ENCODE data around the gene AGBL4.

DNA sequence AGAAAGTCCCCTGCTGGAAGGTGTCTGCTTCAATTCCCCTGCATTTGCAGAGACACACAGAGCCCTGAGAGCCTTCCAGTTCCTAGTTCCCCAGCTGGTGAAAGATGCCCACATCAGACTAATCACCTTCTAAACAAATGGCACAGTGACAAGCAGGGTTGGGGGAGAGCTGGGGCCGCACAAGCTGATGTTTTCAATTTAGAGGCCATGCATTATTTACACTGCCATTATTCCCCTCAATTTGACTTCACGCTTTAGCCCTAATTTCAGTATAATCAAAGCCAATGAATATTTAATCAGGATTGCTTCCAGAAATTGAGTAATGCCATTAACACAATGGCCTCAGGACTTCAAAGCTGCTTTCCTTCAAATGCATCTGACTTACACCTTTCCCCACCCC, 1328.6 kb downstream of the AGBL4 start:
- no peak for TF ChIP-seq POLR2A (IDR thresholded peaks at IDR 0.05)
- TF ChIP-seq, protein P1, sequence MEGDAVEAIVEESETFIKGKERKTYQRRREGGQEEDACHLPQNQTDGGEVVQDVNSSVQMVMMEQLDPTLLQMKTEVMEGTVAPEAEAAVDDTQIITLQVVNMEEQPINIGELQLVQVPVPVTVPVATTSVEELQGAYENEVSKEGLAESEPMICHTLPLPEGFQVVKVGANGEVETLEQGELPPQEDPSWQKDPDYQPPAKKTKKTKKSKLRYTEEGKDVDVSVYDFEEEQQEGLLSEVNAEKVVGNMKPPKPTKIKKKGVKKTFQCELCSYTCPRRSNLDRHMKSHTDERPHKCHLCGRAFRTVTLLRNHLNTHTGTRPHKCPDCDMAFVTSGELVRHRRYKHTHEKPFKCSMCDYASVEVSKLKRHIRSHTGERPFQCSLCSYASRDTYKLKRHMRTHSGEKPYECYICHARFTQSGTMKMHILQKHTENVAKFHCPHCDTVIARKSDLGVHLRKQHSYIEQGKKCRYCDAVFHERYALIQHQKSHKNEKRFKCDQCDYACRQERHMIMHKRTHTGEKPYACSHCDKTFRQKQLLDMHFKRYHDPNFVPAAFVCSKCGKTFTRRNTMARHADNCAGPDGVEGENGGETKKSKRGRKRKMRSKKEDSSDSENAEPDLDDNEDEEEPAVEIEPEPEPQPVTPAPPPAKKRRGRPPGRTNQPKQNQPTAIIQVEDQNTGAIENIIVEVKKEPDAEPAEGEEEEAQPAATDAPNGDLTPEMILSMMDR (IDR thresholded peaks at IDR 0.05 in 4 of 5, conservative IDR thresholded peaks at IDR 0.05 in 1 of 5): no peak
